ENCODE results near the gene DSC3. TPM values are rescaled to one million over a fixed set of nuclear protein-coding genes. Genes with fewer than 3 reads are reported as not detected.

DSC3 gene
- total and polyA plus RNA-seq, 2 donors (not counting 3 experiments of a cell fraction or from before 2014, with no cell fraction given) = 0.04 to 0.18 TPM

DNA sequence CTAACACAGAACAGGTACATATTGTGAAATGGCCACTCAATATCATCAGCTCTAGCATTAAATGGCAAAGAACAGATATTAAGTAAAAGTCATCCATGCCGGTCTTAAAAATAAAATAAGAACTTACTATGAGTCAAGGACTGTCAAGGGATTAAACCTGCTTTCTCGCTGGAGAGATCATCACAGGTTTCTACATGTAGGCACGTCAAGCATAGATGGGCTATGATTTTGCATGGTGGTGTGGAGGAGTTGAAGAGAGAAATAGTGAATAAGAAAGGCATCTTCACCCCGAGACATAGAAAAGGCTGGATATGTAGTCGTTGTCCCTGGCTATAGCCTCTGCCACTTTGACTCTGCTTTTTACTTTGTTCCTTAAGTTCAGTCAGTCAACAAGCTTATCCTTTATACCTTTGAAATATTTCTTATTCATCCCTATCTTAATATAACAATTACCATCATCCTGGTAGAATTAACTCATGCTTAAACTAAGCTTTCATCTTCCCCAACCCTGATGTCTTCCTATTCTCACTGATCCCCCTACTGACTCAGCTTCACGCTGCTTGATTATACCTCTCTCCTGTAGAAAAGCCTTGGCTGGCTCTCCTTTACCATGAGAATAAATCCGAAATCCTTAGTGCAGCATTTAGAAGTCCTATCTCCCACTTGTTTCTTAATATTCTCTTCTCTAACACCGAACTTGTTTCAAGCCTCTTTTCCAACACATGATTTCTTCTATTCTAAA is 42.5 kb downstream of the DSC3 start:
- ChIA-PET CTCF (no interaction called here), POLR2A (no interaction called here)

More for the DNA sequence above, 42.5 kb downstream of the DSC3 start:
- no peak overlapping the region for H3K9ac ChIP-seq (replicated peaks; ENCODE audit: extremely low read depth, insufficient read depth, low read length)
- no TSS peak for BruUV-seq (replicated peaks)
- H3K4me3 ChIP-seq (replicated peaks in 1 of 3; ENCODE audit: insufficient read depth in 1 of 3, low read depth in 1 of 3, low read length in 3 of 3) = no peak overlapping the region
- H2AFZ ChIP-seq (ENCODE audit: low read depth, low read length) = no peak overlapping the region
- TF ChIP-seq EZH2 (IDR thresholded peaks at IDR 0.05; ENCODE audit: borderline replicate concordance, low read depth, low read length, severe bottlenecking) = no peak
- no peak for TF ChIP-seq JUN (IDR thresholded peaks at IDR 0.05; ENCODE audit: borderline replicate concordance, insufficient read depth, insufficient read length, low read depth)
- TF ChIP-seq, protein P1, sequence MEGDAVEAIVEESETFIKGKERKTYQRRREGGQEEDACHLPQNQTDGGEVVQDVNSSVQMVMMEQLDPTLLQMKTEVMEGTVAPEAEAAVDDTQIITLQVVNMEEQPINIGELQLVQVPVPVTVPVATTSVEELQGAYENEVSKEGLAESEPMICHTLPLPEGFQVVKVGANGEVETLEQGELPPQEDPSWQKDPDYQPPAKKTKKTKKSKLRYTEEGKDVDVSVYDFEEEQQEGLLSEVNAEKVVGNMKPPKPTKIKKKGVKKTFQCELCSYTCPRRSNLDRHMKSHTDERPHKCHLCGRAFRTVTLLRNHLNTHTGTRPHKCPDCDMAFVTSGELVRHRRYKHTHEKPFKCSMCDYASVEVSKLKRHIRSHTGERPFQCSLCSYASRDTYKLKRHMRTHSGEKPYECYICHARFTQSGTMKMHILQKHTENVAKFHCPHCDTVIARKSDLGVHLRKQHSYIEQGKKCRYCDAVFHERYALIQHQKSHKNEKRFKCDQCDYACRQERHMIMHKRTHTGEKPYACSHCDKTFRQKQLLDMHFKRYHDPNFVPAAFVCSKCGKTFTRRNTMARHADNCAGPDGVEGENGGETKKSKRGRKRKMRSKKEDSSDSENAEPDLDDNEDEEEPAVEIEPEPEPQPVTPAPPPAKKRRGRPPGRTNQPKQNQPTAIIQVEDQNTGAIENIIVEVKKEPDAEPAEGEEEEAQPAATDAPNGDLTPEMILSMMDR (IDR thresholded peaks at IDR 0.05; ENCODE audit: extremely low read depth in 1 of 2, insufficient read depth in 1 of 2, low read depth in 1 of 2, low read length in 2 of 2) = no peak
- TF ChIP-seq, protein P2, sequence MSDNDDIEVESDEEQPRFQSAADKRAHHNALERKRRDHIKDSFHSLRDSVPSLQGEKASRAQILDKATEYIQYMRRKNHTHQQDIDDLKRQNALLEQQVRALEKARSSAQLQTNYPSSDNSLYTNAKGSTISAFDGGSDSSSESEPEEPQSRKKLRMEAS (IDR thresholded peaks at IDR 0.05; ENCODE audit: insufficient read depth, insufficient read length) = no peak
- TF ChIP-seq POLR2AphosphoS5 (IDR thresholded peaks at IDR 0.05; ENCODE audit: insufficient read depth, low read depth, low read length) = no peak
- no peak for TF ChIP-seq MYC (IDR thresholded peaks at IDR 0.05; ENCODE audit: low read depth, low read length)
- no peak for TF ChIP-seq FOS (IDR thresholded peaks at IDR 0.05; ENCODE audit: borderline replicate concordance, insufficient read depth, low read length)
- no peak for TF ChIP-seq GATA2 (IDR thresholded peaks at IDR 0.05; ENCODE audit: insufficient read depth, insufficient read length, low read depth, low read length)
- TF ChIP-seq POLR2A (IDR thresholded peaks at IDR 0.05; ENCODE audit: low read depth, low read length) = no peak
- no peaks in the 10 kb centered on the region for H3K9me3 ChIP-seq (replicated peaks; ENCODE audit: control insufficient read depth, insufficient read depth, low read length)
- DNase-seq (ENCODE audit: low read depth, low spot score) (no peak), FAIRE-seq (no peak)
- H3K36me3 ChIP-seq (ENCODE audit: control insufficient read depth in 2 of 2, extremely low read depth in 1 of 2, insufficient read depth in 2 of 2, low read length in 2 of 2) = no peaks in the 10 kb centered on the region
- no peaks in the 10 kb centered on the region for H3K4me1 ChIP-seq (ENCODE audit: control insufficient read depth, extremely low read depth, insufficient read depth, low read length)
- dilution Hi-C loops (cut with MboI; ENCODE audit: extremely low pct_ligation_motif_present, low sequenced_read_pairs) (no loop called here), intact Hi-C loops (cut with micrococcal nuclease) (no loop called here)
- H3K27ac ChIP-seq (ENCODE audit: insufficient read depth, low read depth, low read length) = no peak overlapping the region
- H4K20me1 ChIP-seq (replicated peaks; ENCODE audit: control insufficient read depth, extremely low read depth, insufficient read depth, low read length) = no peaks in the 10 kb centered on the region
- H3K27me3 ChIP-seq (ENCODE audit: control insufficient read depth in 2 of 2, insufficient read depth in 2 of 2, low read length in 2 of 2) = no peaks in the 10 kb centered on the region
- no peaks in the 10 kb centered on the region for H3K9me1 ChIP-seq (replicated peaks; ENCODE audit: control insufficient read depth, extremely low read depth, insufficient read depth, low read length)
- H3K79me2 ChIP-seq (ENCODE audit: control insufficient read depth, insufficient read depth, low read length) = no peaks in the 10 kb centered on the region
- H3K4me2 ChIP-seq (ENCODE audit: insufficient read depth, low read length) = no peak overlapping the region
